ENCODE results near the gene KCND2.

The KCND2 gene

DNA sequence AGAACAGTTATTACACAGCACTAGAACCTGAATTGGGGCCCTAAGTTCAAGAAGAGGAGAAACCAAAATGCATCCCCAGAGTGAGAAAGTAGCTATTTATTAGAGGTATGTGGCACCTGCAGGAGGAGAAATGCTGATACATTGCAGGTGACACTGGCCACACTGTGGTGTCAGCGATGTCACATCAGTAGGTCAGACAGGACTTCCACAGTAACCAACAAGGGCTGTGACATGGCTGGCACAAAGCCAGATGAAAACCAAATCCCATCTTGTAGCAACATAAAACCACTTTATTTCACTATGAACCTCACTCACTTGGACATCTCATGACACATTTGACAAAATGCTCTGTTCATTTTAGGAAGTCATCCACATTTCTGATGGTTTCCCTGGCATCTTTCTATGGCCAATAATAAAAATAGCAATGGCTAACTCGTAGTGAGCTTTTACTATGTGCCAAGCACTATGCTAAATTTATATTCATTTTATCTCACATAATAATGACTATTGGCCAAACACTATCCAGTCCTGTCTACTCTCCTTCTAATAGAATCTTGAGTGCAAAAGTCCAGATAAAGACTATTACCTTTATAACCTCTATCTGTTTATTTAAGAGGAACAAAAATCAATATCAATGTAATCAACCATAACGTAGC is 430.7 kb downstream of the KCND2 start:
- no peak for DNase-seq (ENCODE audit: low read depth)

GRCh38 chr7:120709252-120709971 is 436.4 kb downstream of the KCND2 start:
- DNase-seq (ENCODE audit: low read depth): no peak

GRCh38 chr7:120709972-120710320 is 437.0 kb downstream of the KCND2 start:
- no peak for DNase-seq (ENCODE audit: low read depth)

GRCh38 chr7:120714945-120715344 is 442.0 kb downstream of the KCND2 start:
- no peak for DNase-seq (ENCODE audit: low read depth)

DNA sequence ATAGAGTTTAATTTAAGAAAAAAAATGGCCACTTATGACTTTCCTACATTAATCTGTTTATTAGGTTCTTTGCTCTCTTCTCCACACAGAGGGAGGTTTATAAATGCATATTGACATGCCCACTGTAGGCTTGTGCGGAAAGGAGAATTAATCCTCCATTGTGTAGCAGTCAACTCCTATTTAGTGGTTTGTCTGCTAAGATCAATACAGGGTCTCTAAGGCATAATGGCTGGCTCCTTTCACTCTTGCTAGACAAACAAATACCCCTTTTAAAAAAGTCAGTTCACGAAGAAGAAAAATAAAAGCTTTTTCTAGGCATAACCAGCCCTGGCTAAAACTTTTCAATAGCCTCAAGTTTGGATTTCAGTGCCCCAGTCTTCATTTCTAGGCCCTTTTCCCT is 443.3 kb downstream of the KCND2 start:
- DNase-seq (ENCODE audit: low read depth): no peak

DNA sequence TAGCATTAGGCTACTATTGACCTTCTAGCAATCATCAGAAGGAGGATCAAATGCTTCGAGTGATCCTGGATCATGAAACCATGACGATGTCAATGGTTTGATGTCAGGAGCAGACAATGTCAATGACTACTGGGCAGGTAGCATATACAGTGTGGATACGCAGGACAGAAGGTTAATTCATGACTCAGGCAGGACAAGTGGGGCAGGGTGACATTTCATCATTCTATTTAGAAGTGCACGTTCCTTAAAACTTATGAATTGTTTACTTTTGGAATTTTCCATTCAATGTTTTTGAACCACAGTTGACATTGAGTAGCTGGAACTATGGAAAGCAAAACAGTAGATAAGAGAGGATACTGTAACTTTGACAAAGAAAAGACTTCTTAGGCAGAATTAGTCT is 444.2 kb downstream of the KCND2 start:
- no peak for DNase-seq (ENCODE audit: low read depth)

- no peak for DNase-seq (ENCODE audit: low read depth)
These were observed 445.4 kb downstream of the KCND2 start for GRCh38 chr7:120718361-120718760.

DNA sequence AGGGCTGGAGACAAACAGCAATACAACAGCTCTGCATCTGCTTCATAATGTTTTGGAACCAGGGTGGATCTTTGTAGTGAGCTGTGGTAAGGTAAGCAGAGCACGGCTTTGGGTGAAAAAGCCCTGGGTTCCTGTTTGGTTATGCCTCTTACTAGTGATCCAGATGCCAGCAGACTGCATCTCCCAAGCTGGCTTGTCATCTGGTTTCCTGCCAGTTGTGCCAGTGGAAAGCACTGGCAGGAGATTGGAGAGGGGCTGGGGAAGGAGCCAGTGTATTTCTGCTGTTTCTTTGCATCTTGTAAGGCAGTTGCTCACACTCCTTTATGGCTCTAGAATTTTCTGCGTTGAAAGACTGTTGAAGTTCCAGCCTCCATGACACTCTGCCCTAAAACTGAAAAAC is 447.3 kb downstream of the KCND2 start:
- DNase-seq (ENCODE audit: low read depth): no peak

GRCh38 chr7:120723465-120724385 is 450.8 kb downstream of the KCND2 start:
- no peak for DNase-seq (ENCODE audit: low read depth)

DNA sequence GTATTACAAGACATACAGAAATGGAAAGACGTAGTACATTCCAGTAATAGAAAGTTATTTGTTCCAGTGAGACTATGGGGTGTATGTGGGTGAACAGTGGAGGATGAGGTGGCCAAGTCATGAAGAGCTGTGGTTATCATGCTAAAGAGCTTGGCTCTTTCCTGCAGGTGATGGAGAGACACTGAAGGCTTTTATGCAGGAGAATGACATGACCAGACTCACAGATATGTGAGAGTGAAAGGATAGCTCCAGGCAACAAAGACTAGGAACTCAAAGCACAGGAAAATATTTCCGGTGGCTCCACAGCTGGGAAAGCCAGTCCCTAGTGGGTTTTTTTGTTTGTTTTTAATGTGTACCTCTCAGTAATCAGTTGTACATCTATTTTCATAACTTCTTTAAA is 451.5 kb downstream of the KCND2 start:
- DNase-seq (ENCODE audit: low read depth): no peak

DNA sequence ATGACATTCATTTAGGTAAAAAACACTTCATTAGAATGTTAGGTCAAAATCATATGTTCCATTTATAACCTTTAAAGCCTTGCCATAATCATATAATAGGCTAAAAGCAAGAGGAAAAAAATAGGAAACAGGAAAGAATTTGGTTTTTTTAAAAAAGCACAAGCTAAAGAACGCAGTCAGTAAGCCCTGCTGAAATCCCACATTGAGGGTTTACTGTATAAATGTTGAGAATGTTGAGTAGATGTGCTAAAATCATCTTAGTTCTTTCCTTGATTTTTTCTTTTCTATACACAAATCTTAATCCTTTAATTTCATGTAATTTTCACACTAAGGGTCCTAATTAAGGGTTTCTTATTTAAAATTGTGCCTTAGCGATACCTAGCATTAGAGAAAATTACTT is 452.0 kb downstream of the KCND2 start:
- DNase-seq (ENCODE audit: low read depth): no peak

DNA sequence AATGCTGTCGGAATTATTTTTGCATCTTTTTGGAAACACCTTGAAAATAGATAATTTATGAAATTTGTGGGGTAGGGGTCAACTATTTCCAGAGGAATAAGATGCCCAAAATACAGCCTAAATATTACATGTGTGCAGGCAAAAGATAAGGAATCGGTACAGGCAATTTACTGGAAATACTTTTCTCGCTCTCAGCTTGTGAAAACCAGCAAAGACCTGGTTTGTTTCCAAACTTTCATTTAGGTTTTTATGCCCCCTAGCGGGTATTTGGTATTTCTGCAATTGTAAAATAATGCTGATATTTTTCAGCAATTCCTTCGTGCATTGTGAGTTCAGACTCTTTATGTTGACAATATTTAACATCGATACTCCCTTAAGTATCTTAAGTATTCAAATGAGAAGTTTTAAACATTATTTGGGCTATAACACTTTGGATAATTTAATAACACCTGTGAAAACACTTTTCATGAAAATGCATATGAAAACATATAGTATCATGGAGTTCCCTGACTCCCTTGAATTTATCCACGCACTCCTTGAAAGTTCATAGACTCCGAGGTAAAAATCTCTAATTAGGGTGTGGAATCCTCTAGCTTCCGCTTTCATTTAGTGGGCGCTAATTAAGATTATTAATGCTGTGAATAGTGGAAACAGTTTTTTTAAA is 452.5 kb downstream of the KCND2 start:
- DNase-seq (ENCODE audit: low read depth): no peak

GRCh38 chr7:120729245-120729644 is 456.3 kb downstream of the KCND2 start:
- no peak for DNase-seq (ENCODE audit: low read depth)

- DNase-seq (ENCODE audit: low read depth): no peak
These were observed 458.3 kb downstream of the KCND2 start for GRCh38 chr7:120731271-120731670.

DNA sequence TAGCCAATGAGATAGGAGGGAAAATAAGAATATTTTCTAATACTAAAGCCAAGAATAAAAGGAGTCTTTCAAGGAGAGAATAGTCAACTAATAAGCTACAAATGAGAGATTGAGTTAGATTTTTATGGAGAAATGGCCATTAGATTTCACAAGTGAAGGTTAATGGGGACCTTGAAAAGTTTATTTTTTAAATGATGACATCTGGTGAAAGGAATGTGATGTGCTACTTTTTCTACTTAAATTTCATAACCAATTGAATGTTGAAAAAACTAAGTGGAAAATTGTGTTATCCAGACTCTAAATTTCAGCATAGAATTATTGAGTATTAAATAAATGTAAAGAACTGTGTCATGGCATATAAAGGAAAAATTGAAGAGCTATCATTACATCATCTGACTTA is 459.3 kb downstream of the KCND2 start:
- DNase-seq (ENCODE audit: low read depth): no peak

DNA sequence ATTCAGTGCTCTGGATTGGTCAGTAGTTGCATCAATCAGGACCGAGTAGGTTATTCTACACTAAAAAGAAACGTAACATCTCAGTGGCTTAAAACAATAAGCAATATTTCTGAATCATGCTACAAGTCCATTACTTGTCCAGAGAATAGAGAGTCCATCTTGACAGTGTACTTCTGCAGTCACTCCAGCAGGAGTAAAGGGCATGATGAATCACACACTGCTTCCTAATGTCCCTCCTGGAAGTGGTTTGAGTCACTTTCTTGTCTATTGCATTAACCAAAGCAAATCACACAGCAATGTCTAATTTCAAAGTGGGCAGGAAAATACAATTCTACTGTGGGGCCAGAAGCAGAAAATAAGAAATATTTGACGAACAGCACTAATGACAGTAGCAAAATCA is 460.2 kb downstream of the KCND2 start:
- DNase-seq (ENCODE audit: low read depth): no peak

GRCh38 chr7:120733835-120734234 is 460.9 kb downstream of the KCND2 start:
- no peak for DNase-seq (ENCODE audit: low read depth)

GRCh38 chr7:120735791-120736190 is 462.8 kb downstream of the KCND2 start:
- no peak for DNase-seq (ENCODE audit: low read depth)

GRCh38 chr7:120738816-120739215 is 465.8 kb downstream of the KCND2 start:
- DNase-seq (ENCODE audit: low read depth): no peak

GRCh38 chr7:120740348-120740747 is 467.4 kb downstream of the KCND2 start:
- no peak for DNase-seq (ENCODE audit: low read depth)

- no peak for DNase-seq (ENCODE audit: low read depth)
These were observed 468.5 kb downstream of the KCND2 start for GRCh38 chr7:120741371-120742042.

- DNase-seq (ENCODE audit: low read depth): no peak
These were observed 469.4 kb downstream of the KCND2 start for GRCh38 chr7:120742372-120742771.

Measured in stimulated activated CD8-positive, alpha-beta memory T cell treated with anti-CD3 and anti-CD28 coated beads, Interleukin-12 subunit alpha, Interleukin-12 subunit beta, amount 100 ng/mL, for 1 hour (primary cell).